IPS-18c (cell line): Measurements from ENCODE around the gene PWWP2A.
"Not testable (repeated sequence)": the region's sequence is repeated elsewhere in the genome, so short reads cannot be mapped to it uniquely, and the experiment has no call there.

Experiments used
- H3K4me3 ChIP-seq: 2 replicates; pipeline ENCODE4 v1.7.0; 2013; ENCODE audit warnings: low read depth, mild to moderate bottlenecking, low read length, moderate library complexity; ENCODE audit not compliant: insufficient read depth
- H3K9me3 ChIP-seq: one replicate; pipeline ENCODE4 v1.6.1; 2013; ENCODE audit warnings: mild to moderate bottlenecking, low read length, moderate library complexity; ENCODE audit not compliant: control insufficient read depth, insufficient read depth

Gene PWWP2A

GRCh38 chr5:160089531-160089930 is 29.7 kb downstream of the PWWP2A start:
- Histone ChIP-seq H3K9me3 (no peaks in the 10 kb centered on the region), H3K4me3 (no peak overlapping the region)

- Histone ChIP-seq H3K9me3 (no peaks in the 10 kb centered on the region), H3K4me3 (no peak overlapping the region)
Observed at GRCh38 chr5:160088805-160089204, 30.4 kb downstream of the PWWP2A start.

- no peak overlapping the region for H3K4me3 ChIP-seq
- no peaks in the 10 kb centered on the region for H3K9me3 ChIP-seq
Observed at GRCh38 chr5:160087199-160087598, 32.1 kb downstream of the PWWP2A start.

GRCh38 chr5:160084144-160084543 is 35.1 kb downstream of the PWWP2A start:
- no peaks in the 10 kb centered on the region for H3K9me3 ChIP-seq
- H3K4me3 ChIP-seq = no peak overlapping the region

GRCh38 chr5:160083501-160083900 is 35.7 kb downstream of the PWWP2A start:
- no peak overlapping the region for H3K4me3 ChIP-seq
- H3K9me3 ChIP-seq = no peaks in the 10 kb centered on the region

- H3K4me3 ChIP-seq = no peak overlapping the region
- H3K9me3 ChIP-seq = no peaks in the 10 kb centered on the region
Observed at GRCh38 chr5:160082614-160083500, 36.4 kb downstream of the PWWP2A start.

GRCh38 chr5:160081495-160081894 is 37.8 kb downstream of the PWWP2A start:
- no peak overlapping the region for H3K4me3 ChIP-seq
- no peaks in the 10 kb centered on the region for H3K9me3 ChIP-seq

- H3K9me3 ChIP-seq = no peaks in the 10 kb centered on the region
- H3K4me3 ChIP-seq = no peak overlapping the region
Observed at GRCh38 chr5:160079753-160080152, 39.5 kb downstream of the PWWP2A start.

GRCh38 chr5:160076997-160077396 is 42.3 kb downstream of the PWWP2A start:
- no peaks in the 10 kb centered on the region for H3K9me3 ChIP-seq
- no peak overlapping the region for H3K4me3 ChIP-seq

GRCh38 chr5:160075073-160075472 is 44.2 kb downstream of the PWWP2A start:
- Histone ChIP-seq H3K4me3 (no peak overlapping the region), H3K9me3 (no peaks in the 10 kb centered on the region)

GRCh38 chr5:160071916-160072315 is 47.3 kb downstream of the PWWP2A start:
- Histone ChIP-seq H3K9me3 (no peaks in the 10 kb centered on the region), H3K4me3 (no peak overlapping the region)

GRCh38 chr5:160071516-160071915 is 47.7 kb downstream of the PWWP2A start:
- no peak overlapping the region for H3K4me3 ChIP-seq
- no peaks in the 10 kb centered on the region for H3K9me3 ChIP-seq

- H3K4me3 ChIP-seq = not testable (repeated sequence)
Observed at GRCh38 chr5:160069120-160069519, 50.1 kb downstream of the PWWP2A start.

GRCh38 chr5:160064995-160065614 is 54.1 kb downstream of the PWWP2A start:
- Histone ChIP-seq H3K4me3 (no peak overlapping the region), H3K9me3 (no peaks in the 10 kb centered on the region)

More at GRCh38 chr5:160069120-160069519, 50.1 kb downstream of the PWWP2A start:
- H3K9me3 ChIP-seq = not testable (repeated sequence)

GRCh38 chr5:160064417-160064810 is 54.8 kb downstream of the PWWP2A start:
- no peaks in the 10 kb centered on the region for H3K9me3 ChIP-seq
- no peak overlapping the region for H3K4me3 ChIP-seq

GRCh38 chr5:160061770-160062169 is 57.5 kb downstream of the PWWP2A start:
- no peak overlapping the region for H3K4me3 ChIP-seq
- no peaks in the 10 kb centered on the region for H3K9me3 ChIP-seq

GRCh38 chr5:160060001-160060400 is 59.2 kb downstream of the PWWP2A start:
- Histone ChIP-seq H3K9me3 (no peaks in the 10 kb centered on the region), H3K4me3 (no peak overlapping the region)

GRCh38 chr5:160057256-160057655 is 62.0 kb downstream of the PWWP2A start:
- Histone ChIP-seq H3K9me3 (no peaks in the 10 kb centered on the region), H3K4me3 (no peak overlapping the region)
